Type B pancreatic cell (in vitro differentiated cells): ENCODE measurements around the gene DPPA2. TPM values are rescaled to one million over a fixed set of nuclear protein-coding genes. Genes with fewer than 3 reads are reported as not detected.

ENCODE experiments used
- DNase-seq: peaks from one replicate; pipeline ENCODE4 v3.0.0; 2021; ENCODE audit warnings: mixed read lengths; ENCODE audit not compliant: unreplicated experiment; ENCODE audit errors: extremely low spot score
- H3K27ac Mint-ChIP-seq: 2 replicates; pipeline ENCODE4 v1.8.0; 2021; ENCODE audit warnings: mild to moderate bottlenecking, mixed read lengths
- H3K27me3 Mint-ChIP-seq: 2 replicates; pipeline ENCODE4 v1.8.0; 2021; ENCODE audit warnings: mixed read lengths
- H3K36me3 Mint-ChIP-seq: 2 replicates; pipeline ENCODE4 v1.8.0; 2021; ENCODE audit warnings: mixed read lengths
- H3K4me1 Mint-ChIP-seq: one replicate; pipeline ENCODE4 v1.8.0; 2021; ENCODE audit warnings: mixed read lengths; ENCODE audit not compliant: unreplicated experiment
- H3K4me3 Mint-ChIP-seq: 2 replicates; pipeline ENCODE4 v1.8.0; 2021; ENCODE audit warnings: mild to moderate bottlenecking, mixed read lengths
- H3K9me3 Mint-ChIP-seq: 2 replicates; pipeline ENCODE4 v1.8.0; 2021; ENCODE audit warnings: mixed read lengths
- total RNA-seq: library from RNA; stranded (reverse); gene quantifications from 2 replicates; pipeline ENCODE4 v1.2.1, GENCODE V29; 2021; ENCODE audit warnings: low replicate concordance
- TF ChIP-seq, protein P1 (sequence below): fragments of 200-600 bp; sonication (generic); conservative IDR thresholded peaks from 2 replicates; pipeline ENCODE4 v1.5.0; 2021; ENCODE audit warnings: antibody characterized with exemption, mild to moderate bottlenecking

Gene DPPA2
- total RNA-seq, 1 donor from 2014 or later = 0.36 TPM

DNA sequence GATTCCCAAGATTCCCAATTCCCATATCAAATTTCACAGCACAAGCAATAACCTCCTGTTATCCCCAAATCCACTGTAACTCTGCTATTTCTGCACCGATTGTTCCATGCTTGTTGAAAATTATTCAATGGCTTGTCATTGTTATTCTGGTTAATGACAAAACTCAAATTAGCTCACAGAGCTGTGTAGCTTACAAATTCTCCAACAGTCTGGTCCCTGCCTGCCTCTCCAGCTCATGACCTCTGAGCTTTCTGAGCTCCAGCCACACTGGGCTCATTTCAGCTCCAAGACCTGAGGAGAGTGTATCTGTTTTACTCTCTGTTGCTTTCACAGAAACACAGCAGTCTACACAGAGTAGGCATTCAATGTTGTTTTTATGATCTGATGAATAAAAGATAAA lies 3.3 kb downstream of the DPPA2 start:
- H3K4me1 Mint-ChIP-seq = peaks cover 6% of the 10 kb centered on the region
- H3K27me3 Mint-ChIP-seq = no peaks in the 10 kb centered on the region
- no peaks in the 10 kb centered on the region for H3K36me3 Mint-ChIP-seq
- no peaks in the 10 kb centered on the region for H3K9me3 Mint-ChIP-seq
- H3K4me3 Mint-ChIP-seq = no peak overlapping the region
- H3K27ac Mint-ChIP-seq = no peak overlapping the region
- DNase-seq = no peak
- TF ChIP-seq, protein P1, sequence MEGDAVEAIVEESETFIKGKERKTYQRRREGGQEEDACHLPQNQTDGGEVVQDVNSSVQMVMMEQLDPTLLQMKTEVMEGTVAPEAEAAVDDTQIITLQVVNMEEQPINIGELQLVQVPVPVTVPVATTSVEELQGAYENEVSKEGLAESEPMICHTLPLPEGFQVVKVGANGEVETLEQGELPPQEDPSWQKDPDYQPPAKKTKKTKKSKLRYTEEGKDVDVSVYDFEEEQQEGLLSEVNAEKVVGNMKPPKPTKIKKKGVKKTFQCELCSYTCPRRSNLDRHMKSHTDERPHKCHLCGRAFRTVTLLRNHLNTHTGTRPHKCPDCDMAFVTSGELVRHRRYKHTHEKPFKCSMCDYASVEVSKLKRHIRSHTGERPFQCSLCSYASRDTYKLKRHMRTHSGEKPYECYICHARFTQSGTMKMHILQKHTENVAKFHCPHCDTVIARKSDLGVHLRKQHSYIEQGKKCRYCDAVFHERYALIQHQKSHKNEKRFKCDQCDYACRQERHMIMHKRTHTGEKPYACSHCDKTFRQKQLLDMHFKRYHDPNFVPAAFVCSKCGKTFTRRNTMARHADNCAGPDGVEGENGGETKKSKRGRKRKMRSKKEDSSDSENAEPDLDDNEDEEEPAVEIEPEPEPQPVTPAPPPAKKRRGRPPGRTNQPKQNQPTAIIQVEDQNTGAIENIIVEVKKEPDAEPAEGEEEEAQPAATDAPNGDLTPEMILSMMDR = no peak

DNA sequence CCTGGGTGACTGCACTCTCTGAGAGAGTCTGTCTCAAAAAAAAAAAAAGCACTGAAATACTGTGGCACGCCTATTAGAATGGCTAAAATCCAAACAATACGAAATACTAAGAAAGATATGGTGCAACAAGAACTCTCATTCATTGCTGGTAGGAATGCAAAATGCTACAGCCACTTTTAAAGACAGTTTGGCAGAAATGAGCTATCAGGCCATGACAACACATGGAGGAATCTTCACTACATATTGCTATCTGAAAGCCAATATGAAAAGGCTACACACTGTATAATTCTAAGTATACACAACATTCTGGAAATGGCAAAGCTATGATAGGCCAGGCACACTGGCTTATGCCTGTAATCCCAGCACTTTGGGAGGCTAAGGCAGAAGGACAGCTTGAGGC lies 18.8 kb downstream of the DPPA2 start:
- H3K27me3 Mint-ChIP-seq = no peaks in the 10 kb centered on the region
- no peak overlapping the region for H3K27ac Mint-ChIP-seq

DNA sequence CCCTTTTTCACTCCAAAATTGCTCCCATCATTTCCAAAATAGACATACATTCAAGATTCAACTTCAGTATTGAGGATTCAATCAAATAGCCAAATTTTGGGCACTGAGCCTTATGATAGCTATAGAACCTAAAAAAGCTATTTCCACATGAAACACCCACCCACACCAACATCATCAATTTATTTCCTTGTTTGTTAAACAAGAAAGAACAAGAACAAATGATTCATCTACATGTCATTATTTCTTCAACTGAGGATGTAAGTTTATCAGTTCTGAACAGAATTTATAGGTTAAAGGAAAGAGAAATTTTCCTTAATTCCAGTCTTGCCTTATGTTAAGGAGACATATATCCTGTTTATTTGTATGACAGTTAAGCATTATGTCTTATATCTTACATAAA lies 32.2 kb downstream of the DPPA2 start:
- H3K36me3 Mint-ChIP-seq = no peaks in the 10 kb centered on the region

More for the DNA sequence above, 18.8 kb downstream of the DPPA2 start:
- DNase-seq = no peak
- Mint-ChIP-seq H3K9me3 (no peaks in the 10 kb centered on the region), H3K36me3 (no peaks in the 10 kb centered on the region), H3K4me3 (no peak overlapping the region), H3K4me1 (no peaks in the 10 kb centered on the region)
- TF ChIP-seq, protein P1 = no peak

DNA sequence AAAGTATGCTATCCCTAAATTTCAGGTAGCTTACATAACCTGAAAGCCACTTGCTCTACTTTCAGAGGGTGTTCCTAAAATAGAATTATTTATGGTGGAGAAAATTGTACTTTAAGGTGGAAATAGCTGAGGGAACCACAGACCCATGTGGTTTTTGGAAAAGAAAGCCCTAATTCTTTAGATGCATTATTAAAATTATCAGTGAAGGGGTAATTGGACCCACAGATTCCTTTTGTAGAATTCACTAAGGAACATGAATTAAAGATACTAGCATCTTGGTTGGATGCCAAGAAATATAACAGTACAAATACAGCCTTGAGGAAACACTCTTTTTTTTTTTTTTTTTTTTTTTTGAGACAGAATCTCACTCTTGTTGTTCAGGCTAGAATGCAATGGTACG lies 37.8 kb downstream of the DPPA2 start:
- TF ChIP-seq, protein P1 = no peak
- Mint-ChIP-seq H3K27ac (no peak overlapping the region), H3K36me3 (no peaks in the 10 kb centered on the region), H3K9me3 (no peaks in the 10 kb centered on the region), H3K4me3 (no peak overlapping the region), H3K4me1 (no peaks in the 10 kb centered on the region), H3K27me3 (no peaks in the 10 kb centered on the region)
- no peak for DNase-seq

More for the DNA sequence above, 32.2 kb downstream of the DPPA2 start:
- no peaks in the 10 kb centered on the region for H3K4me1 Mint-ChIP-seq
- no peak overlapping the region for H3K27ac Mint-ChIP-seq
- no peaks in the 10 kb centered on the region for H3K9me3 Mint-ChIP-seq
- TF ChIP-seq, protein P1 = no peak
- DNase-seq = no peak
- H3K4me3 Mint-ChIP-seq = no peak overlapping the region
- H3K27me3 Mint-ChIP-seq = no peaks in the 10 kb centered on the region

DNA sequence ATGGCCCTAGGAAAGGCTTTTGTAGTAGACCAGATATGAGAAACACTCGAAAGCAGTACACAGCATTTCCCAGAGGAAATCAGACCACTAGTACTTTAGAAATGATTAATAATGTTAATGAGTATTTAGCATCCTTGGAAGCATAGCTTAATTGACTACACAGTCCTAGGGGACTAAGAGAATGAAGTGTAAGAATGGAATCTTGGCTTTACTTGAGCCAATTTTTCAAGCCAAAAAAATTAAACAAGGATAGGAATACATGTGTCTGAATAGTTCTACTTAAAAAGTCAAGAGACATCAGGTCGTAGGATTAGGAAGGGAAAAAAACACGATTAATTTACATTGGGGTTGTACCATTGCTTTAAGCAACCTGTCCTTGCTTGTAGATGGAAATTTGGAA lies 38.2 kb downstream of the DPPA2 start:
- TF ChIP-seq, protein P1 = no peak
- no peaks in the 10 kb centered on the region for H3K4me1 Mint-ChIP-seq

More for the DNA sequence above, 38.2 kb downstream of the DPPA2 start:
- Mint-ChIP-seq H3K36me3 (no peaks in the 10 kb centered on the region), H3K4me3 (no peak overlapping the region), H3K27me3 (no peaks in the 10 kb centered on the region), H3K9me3 (no peaks in the 10 kb centered on the region), H3K27ac (no peak overlapping the region)
- DNase-seq = no peak
